Globus pallidus (tissue), 1 donor: ENCODE results near the gene KLHL26.

ENCODE experiments used
- DNase-seq: peaks from one replicate; pipeline ENCODE4 v3.0.0-alpha.2; 2015; ENCODE audit warnings: low spot score

The KLHL26 gene

GRCh38 chr19:18716857-18717256 is 80.0 kb downstream of the KLHL26 start:
- no peak for DNase-seq

DNA sequence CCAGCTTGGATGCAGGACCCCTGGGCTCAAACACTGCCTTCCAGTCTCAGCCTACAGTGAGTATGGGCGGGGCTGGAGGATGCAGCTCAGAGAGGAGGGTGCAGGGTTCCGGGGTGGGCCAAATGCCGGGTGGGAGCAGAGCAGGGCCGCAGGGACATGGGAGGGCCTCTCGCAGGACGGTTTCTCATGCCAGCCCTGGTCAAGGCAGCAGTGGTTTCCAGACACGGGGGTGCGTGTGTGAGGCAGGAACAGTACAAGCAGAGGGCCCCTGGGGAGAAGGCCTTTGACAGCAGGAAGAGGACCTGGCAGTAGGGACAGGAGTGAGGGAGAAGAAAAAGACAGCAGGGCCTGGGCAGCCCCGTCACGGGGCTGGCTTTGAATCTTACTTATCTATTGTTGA is 80.8 kb downstream of the KLHL26 start:
- DNase-seq: no peak

DNA sequence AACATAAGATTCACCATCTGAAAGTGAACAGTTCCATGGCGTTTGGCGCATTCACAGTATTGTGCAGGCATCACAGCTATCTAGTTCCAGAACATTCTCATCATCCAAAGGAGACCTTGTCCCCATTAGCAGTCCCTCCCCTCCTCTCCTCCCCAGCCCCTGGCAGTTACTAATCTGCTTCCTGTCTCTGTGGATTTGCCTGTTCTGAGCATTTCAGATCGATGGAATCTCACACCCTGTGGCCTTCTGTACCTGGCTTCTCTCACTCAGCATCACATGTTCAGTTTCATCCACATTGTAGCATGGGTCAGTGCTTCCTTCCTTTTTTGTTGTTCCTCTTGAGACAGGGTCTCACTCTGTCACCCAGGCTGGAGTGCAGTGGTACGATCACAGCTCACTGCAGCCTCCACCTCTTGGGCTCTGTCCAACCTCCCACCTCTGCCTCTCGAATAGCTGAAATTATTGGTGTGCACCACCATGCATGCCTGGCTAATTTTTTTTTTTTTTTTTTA is 81.2 kb downstream of the KLHL26 start:
- DNase-seq: no peak

- peak; percentile 32 for DNase-seq
Measured at GRCh38 chr19:18718846-18719458, 82.1 kb downstream of the KLHL26 start.

DNA sequence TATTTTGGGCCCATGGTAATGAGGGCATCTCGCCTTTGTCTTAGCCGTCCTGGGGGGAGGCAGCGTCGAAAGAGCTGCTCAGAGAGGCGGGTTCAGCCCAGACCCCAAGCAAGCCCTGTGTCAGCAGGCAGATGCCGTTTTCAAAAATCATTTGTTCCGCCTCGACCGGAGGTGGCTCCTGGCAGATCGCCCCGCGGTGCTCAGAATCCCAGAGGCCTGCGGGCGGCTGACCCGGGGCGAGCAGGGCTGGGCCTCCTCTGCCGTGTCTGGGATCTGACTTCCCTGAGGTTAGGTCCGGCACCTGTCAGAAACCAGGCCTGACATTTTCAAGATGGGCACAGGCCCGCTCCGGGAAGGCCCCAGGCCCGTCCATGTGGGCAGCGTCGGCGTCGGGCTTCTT is 82.7 kb downstream of the KLHL26 start:
- DNase-seq: no peak
